WERI-Rb-1 (cell line): ENCODE measurements around the gene ZNF319.

Experiments used
- DNase-seq: peaks from one replicate; pipeline ENCODE4 v3.0.0-alpha.2; 2020
- H3K27ac ChIP-seq: fragments of 250-450 bp; sonication (Bioruptor Pico); 2 replicates; pipeline ENCODE4 v1.5.1; 2020; ENCODE audit warnings: mild to moderate bottlenecking, moderate library complexity
- H3K27me3 ChIP-seq: fragments of 250-450 bp; sonication (Bioruptor Pico); 2 replicates; pipeline ENCODE4 v1.5.1; 2021; ENCODE audit warnings: mild to moderate bottlenecking, low read depth, moderate library complexity; ENCODE audit not compliant: insufficient read depth, severe bottlenecking
- H3K36me3 ChIP-seq: fragments of 250-450 bp; sonication (Bioruptor Pico); 2 replicates; pipeline ENCODE4 v1.5.1; 2020; ENCODE audit warnings: mild to moderate bottlenecking, moderate library complexity
- H3K4me3 ChIP-seq: 2 replicates; pipeline ENCODE4 v1.5.1; 2011; ENCODE audit warnings: low read depth, mild to moderate bottlenecking, control low read depth, low read length
- H3K9me3 ChIP-seq: fragments of 250-450 bp; sonication (Bioruptor Pico); 2 replicates; pipeline ENCODE4 v1.5.1; 2021; ENCODE audit warnings: mild to moderate bottlenecking, moderate library complexity; ENCODE audit not compliant: severe bottlenecking
- CTCF ChIP-seq: IDR thresholded peaks from 2 replicates; pipeline ENCODE4 v1.5.1; 2011; ENCODE audit warnings: low read depth, mild to moderate bottlenecking, control low read depth, inconsistent platforms, low read length

The ZNF319 gene

GRCh38 chr16:58028541-58029070, 28.1 kb upstream of the ZNF319 start:
- no peak for DNase-seq
- TF ChIP-seq CTCF, result no peak
- no peaks in the 10 kb centered on the region for H3K27me3 ChIP-seq
- no peak overlapping the region for H3K4me3 ChIP-seq
- no peak overlapping the region for H3K27ac ChIP-seq
- no peaks in the 10 kb centered on the region for H3K36me3 ChIP-seq
- no peaks in the 10 kb centered on the region for H3K9me3 ChIP-seq

GRCh38 chr16:58027916-58028455, 27.5 kb upstream of the ZNF319 start:
- no peak for TF ChIP-seq CTCF
- no peak overlapping the region for H3K27ac ChIP-seq
- no peak for DNase-seq
- H3K4me3 ChIP-seq, result no peak overlapping the region
- no peaks in the 10 kb centered on the region for H3K9me3 ChIP-seq
- H3K27me3 ChIP-seq, result no peaks in the 10 kb centered on the region
- H3K36me3 ChIP-seq, result no peaks in the 10 kb centered on the region

- no peak for TF ChIP-seq CTCF
- Histone ChIP-seq H3K27ac (no peak overlapping the region), H3K27me3 (no peaks in the 10 kb centered on the region), H3K9me3 (no peaks in the 10 kb centered on the region), H3K36me3 (no peaks in the 10 kb centered on the region), H3K4me3 (peak overlapping the region; percentile 74)
- peak; percentile 62 for DNase-seq
Measured at GRCh38 chr16:58027161-58027915, 26.9 kb upstream of the ZNF319 start.

- peak overlapping the region; percentile 74 for H3K4me3 ChIP-seq
- no peaks in the 10 kb centered on the region for H3K36me3 ChIP-seq
- peak; percentile 51 for DNase-seq
- no peak for TF ChIP-seq CTCF
- no peaks in the 10 kb centered on the region for H3K9me3 ChIP-seq
- no peaks in the 10 kb centered on the region for H3K27me3 ChIP-seq
- H3K27ac ChIP-seq, result no peak overlapping the region
Measured at GRCh38 chr16:58026705-58027160, 26.3 kb upstream of the ZNF319 start.

GRCh38 chr16:58026139-58026704, 25.8 kb upstream of the ZNF319 start:
- H3K36me3 ChIP-seq, result no peaks in the 10 kb centered on the region
- H3K27ac ChIP-seq, result peak overlapping the region; percentile 57
- no peaks in the 10 kb centered on the region for H3K27me3 ChIP-seq
- DNase-seq, result peak; percentile 38
- no peak for TF ChIP-seq CTCF
- H3K9me3 ChIP-seq, result no peaks in the 10 kb centered on the region
- peak overlapping the region; percentile 74 for H3K4me3 ChIP-seq
